ENCODE data around the gene NCOA5.

DNA sequence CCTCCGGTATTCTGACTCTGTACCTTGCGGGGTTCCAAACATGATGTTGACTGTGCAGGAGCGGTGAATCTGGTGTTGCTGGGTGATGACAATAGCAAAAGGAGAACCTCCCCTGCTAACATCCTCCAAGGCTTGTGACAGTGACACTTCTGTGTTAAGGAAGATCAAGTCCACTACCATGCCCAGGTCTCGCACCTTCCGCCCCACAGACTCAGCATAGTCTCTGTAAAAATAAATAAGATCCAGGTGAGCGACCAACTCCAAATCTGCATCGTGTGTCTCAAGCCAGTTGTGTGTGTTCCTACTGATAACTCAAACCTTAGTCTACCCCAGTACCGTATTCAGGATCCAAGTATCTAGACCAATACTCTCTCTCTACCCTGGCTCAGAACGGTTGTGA lies 24.8 kb downstream of the NCOA5 start:
- TF ChIP-seq, protein P1, sequence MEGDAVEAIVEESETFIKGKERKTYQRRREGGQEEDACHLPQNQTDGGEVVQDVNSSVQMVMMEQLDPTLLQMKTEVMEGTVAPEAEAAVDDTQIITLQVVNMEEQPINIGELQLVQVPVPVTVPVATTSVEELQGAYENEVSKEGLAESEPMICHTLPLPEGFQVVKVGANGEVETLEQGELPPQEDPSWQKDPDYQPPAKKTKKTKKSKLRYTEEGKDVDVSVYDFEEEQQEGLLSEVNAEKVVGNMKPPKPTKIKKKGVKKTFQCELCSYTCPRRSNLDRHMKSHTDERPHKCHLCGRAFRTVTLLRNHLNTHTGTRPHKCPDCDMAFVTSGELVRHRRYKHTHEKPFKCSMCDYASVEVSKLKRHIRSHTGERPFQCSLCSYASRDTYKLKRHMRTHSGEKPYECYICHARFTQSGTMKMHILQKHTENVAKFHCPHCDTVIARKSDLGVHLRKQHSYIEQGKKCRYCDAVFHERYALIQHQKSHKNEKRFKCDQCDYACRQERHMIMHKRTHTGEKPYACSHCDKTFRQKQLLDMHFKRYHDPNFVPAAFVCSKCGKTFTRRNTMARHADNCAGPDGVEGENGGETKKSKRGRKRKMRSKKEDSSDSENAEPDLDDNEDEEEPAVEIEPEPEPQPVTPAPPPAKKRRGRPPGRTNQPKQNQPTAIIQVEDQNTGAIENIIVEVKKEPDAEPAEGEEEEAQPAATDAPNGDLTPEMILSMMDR (conservative IDR thresholded peaks at IDR 0.05; ENCODE audit: low read depth, low read length): no peak
- TF ChIP-seq EZH2 (IDR thresholded peaks at IDR 0.05; ENCODE audit: low read length, unreplicated experiment) (no peak), EZH2phosphoT487 (IDR thresholded peaks at IDR 0.05; ENCODE audit: borderline replicate concordance, low read length) (no peak)
